ENCODE measurements around the gene SLC37A1. TPM values are rescaled to one million over a fixed set of nuclear protein-coding genes. Genes with fewer than 3 reads are reported as not detected.
A peak's percentile ranks its signal among the peaks of the same experiment; 100 is the strongest.

SLC37A1 gene
- total and polyA plus RNA-seq, 7 donors = 2.3 to 98.5 (median 7.8) TPM

GRCh38 chr21:42547906-42548365, 34.3 kb downstream of the SLC37A1 start:
- intact Hi-C loops (cut with DNase I) = no loop called here
- no peak overlapping the region for H3K4me3 ChIP-seq
- no peak overlapping the region for H3K27ac ChIP-seq
- TF ChIP-seq POLR2A (IDR thresholded peaks at IDR 0.05) (no peak), CTCF (IDR thresholded peaks at IDR 0.05) (no peak)
- H3K4me1 ChIP-seq = no peaks in the 10 kb centered on the region
- no peaks in the 10 kb centered on the region for H3K9me3 ChIP-seq
- H3K27me3 ChIP-seq = no peaks in the 10 kb centered on the region
- peak; percentile 55 for DNase-seq
- WGBS, 2 donors = 95 to 96% methylated on average over 22 of the region's 22 CpGs
- peaks cover 0 to 46% (median 5%) of the 10 kb centered on the region in 4 donors for H3K36me3 ChIP-seq

GRCh38 chr21:42548687-42549406, 35.2 kb downstream of the SLC37A1 start:
- Histone ChIP-seq H3K27ac (no peak overlapping the region), H3K27me3 (no peaks in the 10 kb centered on the region), H3K36me3 (peaks cover 0 to 40% (median 5%) of the 10 kb centered on the region in 4 donors), H3K4me3 (no peak overlapping the region), H3K4me1 (no peaks in the 10 kb centered on the region), H3K9me3 (no peaks in the 10 kb centered on the region)
- intact Hi-C loops (cut with DNase I) = no loop called here
- DNase-seq = peak; percentile 32
- TF ChIP-seq POLR2AphosphoS5 (IDR thresholded peaks at IDR 0.05) (no peak), CTCF (IDR thresholded peaks at IDR 0.05) (no peak), POLR2A (IDR thresholded peaks at IDR 0.05) (no peak), EP300 (IDR thresholded peaks at IDR 0.05) (no peak)
- 85 to 86% methylated on average over 21 of the region's 21 CpGs for WGBS, 2 donors

- TF ChIP-seq EP300 (IDR thresholded peaks at IDR 0.05) = no peak
- TF ChIP-seq POLR2AphosphoS5 (IDR thresholded peaks at IDR 0.05) = no peak
- TF ChIP-seq POLR2A (IDR thresholded peaks at IDR 0.05) = no peak
- no peak for TF ChIP-seq CTCF (IDR thresholded peaks at IDR 0.05)
- intact Hi-C loops (cut with DNase I) = no loop called here
- DNase-seq = no peak
- peaks cover 0 to 40% (median 5%) of the 10 kb centered on the region in 4 donors for H3K36me3 ChIP-seq
- H3K4me3 ChIP-seq = no peak overlapping the region
- WGBS, 2 donors = 15 to 71% methylated on average over 3 of the region's 3 CpGs
- no peaks in the 10 kb centered on the region for H3K27me3 ChIP-seq
- H3K4me1 ChIP-seq = no peaks in the 10 kb centered on the region
- H3K27ac ChIP-seq = no peak overlapping the region
- H3K9me3 ChIP-seq = no peaks in the 10 kb centered on the region
Measured at GRCh38 chr21:42550817-42551216, 37.2 kb downstream of the SLC37A1 start.

- TF ChIP-seq POLR2A (IDR thresholded peaks at IDR 0.05) (no peak), POLR2AphosphoS5 (IDR thresholded peaks at IDR 0.05) (no peak), CTCF (IDR thresholded peaks at IDR 0.05) (no peak), EP300 (IDR thresholded peaks at IDR 0.05) (no peak)
- H3K4me1 ChIP-seq = no peaks in the 10 kb centered on the region
- no peak overlapping the region for H3K4me3 ChIP-seq
- no peaks in the 10 kb centered on the region for H3K9me3 ChIP-seq
- H3K27ac ChIP-seq = no peak overlapping the region
- DNase-seq = no peak
- H3K36me3 ChIP-seq = peaks cover 0 to 29% (median 6%) of the 10 kb centered on the region in 4 donors
- WGBS, 2 donors = 90% methylated on average over 13 of the region's 13 CpGs
- intact Hi-C loops (cut with DNase I) = no loop called here
- H3K27me3 ChIP-seq = no peaks in the 10 kb centered on the region
Measured at GRCh38 chr21:42552407-42553336, 39.0 kb downstream of the SLC37A1 start.

Data from sigmoid colon (tissue), 7 donors.